ENCODE data around the gene TARP.
"Not testable (repeated sequence)": the region's sequence is repeated elsewhere in the genome, so short reads cannot be mapped to it uniquely, and the experiment has no call there.

Gene TARP

DNA sequence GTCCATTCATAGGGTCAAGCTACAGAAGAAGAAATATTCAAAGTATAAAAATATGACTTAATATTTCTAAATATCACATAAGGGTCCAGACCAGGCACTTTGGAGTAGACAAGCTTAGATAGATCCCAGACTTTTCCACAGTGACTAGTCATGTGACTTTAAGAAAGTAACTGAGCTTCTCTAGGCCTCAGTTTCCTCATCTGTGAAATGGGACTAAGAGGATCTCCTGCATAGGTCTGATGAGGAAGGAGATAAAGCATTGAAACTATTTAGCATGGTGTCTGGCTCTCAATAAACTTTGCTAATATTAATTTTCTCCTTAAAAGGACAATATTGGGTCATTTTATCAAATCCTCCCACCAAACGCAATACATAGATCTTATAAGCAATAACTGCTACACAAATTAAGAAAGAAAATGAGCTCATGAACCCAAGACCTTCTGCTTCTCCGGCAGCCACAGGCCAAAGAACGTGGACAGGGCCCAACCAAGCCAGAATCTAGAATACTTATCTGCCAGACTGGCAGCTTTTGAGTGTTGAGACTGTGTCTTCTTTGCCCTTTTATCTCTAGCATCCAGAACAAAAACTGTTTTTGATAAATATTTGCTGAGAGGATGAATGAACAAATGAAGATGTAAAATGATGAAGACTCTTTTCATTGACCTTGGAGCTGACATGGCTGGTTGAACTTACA is 1.6 kb upstream of the TARP start:
- Histone ChIP-seq H3K36me3 (ENCODE audit: control insufficient read depth, insufficient read depth, low read length) (no peaks in the 10 kb centered on the region), H3K9ac (ENCODE audit: low read length) (no peak overlapping the region), H3K9me3 (ENCODE audit: control insufficient read depth, low read length) (no peaks in the 10 kb centered on the region), H3K4me1 (ENCODE audit: control insufficient read depth, insufficient read depth, low read length) (no peaks in the 10 kb centered on the region), H3K27me3 (ENCODE audit: control insufficient read depth, insufficient read depth, low read length) (no peaks in the 10 kb centered on the region), H3K4me3 (ENCODE audit: low read length) (no peak overlapping the region)

DNA sequence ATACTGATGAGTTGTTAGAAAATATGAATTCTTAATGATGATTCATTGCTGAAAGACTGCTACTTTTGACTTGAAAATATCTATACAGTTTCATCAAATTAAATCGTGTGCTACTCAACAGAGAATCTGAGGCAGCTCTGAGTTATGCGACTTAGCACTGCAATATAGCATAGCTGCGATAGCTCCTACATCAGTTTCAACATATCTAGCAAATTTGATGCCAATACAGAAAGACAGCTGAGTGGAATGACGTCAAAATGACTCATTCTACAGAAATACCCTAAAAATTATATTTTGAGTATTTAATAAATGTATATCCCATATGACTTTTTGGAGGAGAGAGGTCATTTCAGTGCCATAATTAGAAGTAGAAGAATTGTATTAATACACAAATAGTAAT is 1.1 kb upstream of the TARP start:
- H3K36me3 ChIP-seq (ENCODE audit: control insufficient read depth, insufficient read depth, low read length) = no peaks in the 10 kb centered on the region
- no peaks in the 10 kb centered on the region for H3K27me3 ChIP-seq (ENCODE audit: control insufficient read depth, insufficient read depth, low read length)
- H3K4me1 ChIP-seq (ENCODE audit: control insufficient read depth, insufficient read depth, low read length) = no peaks in the 10 kb centered on the region
- no peak overlapping the region for H3K9ac ChIP-seq (ENCODE audit: low read length)
- H3K4me3 ChIP-seq (ENCODE audit: low read length) = no peak overlapping the region
- no peaks in the 10 kb centered on the region for H3K9me3 ChIP-seq (ENCODE audit: control insufficient read depth, low read length)

DNA sequence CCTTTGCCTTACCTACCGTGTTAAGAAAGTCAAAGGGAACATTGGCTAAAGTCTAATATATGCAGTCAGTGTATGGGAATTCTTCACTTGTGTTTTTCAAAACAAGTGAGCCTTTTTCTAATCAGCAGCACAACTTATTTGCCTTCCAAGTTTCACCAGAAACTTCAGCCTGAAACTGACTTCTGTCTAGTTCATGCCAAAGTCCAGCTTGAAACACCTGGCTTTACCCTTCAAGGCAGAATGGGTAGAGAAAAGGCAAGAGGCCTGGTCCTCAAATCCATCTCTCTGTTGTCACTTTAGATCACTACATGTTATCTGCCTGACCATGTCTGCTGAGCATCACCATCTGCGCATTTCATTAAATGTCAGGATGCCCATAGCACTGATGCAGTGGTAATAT is 3.0 kb downstream of the TARP start:
- H3K9ac ChIP-seq (ENCODE audit: low read length); H3K4me1 ChIP-seq (ENCODE audit: control insufficient read depth, insufficient read depth, low read length); H3K4me3 ChIP-seq (ENCODE audit: low read length); H3K36me3 ChIP-seq (ENCODE audit: control insufficient read depth, insufficient read depth, low read length); H3K9me3 ChIP-seq (ENCODE audit: control insufficient read depth, low read length); H3K27me3 ChIP-seq (ENCODE audit: control insufficient read depth, insufficient read depth, low read length): not testable (repeated sequence)

DNA sequence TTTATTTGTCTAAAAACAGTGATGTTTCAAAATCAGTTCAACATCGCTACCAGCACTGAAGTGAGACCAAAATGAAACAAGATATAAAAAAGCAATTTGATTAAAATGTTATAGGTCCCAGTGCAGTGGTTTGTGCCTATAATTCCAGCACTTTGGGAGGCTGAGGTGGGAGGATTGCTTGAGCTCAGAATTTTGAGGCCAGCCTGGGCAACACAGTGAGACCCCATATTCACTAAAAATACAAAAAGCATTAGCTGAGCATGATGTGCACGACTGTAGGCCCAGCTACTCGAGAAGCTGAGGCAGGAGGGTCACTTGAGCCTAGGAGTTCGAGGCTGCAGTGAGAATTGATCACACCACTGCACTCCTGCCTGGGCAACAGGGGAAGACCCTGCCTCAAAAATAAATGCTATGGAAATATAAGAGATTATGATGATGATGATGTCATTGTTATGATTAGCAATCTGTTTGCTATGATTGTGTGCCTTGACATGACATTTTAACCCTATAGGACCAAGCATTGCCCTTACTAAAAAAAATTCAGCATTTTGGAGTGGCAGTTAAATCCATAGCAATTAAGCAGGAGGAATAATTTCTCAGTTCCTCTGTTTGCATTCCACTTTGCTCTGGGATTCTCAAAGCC is 3.6 kb downstream of the TARP start:
- not testable (repeated sequence) for H3K27me3 ChIP-seq (ENCODE audit: control insufficient read depth, insufficient read depth, low read length); H3K4me3 ChIP-seq (ENCODE audit: low read length); H3K4me1 ChIP-seq (ENCODE audit: control insufficient read depth, insufficient read depth, low read length); H3K9me3 ChIP-seq (ENCODE audit: control insufficient read depth, low read length); H3K9ac ChIP-seq (ENCODE audit: low read length); H3K36me3 ChIP-seq (ENCODE audit: control insufficient read depth, insufficient read depth, low read length)

DNA sequence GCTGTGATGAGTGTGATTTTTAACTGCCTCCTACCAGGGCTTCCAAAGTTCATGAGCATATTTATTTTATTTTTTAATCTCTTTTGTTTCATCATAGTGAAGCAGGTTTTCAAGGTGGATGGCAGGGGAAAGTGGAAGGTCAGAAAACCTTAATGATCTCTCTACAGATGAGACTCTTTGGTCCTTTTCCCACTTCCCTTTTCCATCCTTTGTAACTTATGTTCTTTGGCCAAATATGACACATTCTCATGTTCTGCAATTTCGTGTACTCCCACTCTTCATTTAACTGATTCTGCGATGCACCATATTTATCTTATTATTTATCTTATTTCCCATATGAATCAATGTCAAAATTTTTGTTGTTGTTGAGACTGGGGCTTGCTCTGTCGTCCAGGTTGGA is 7.5 kb downstream of the TARP start:
- not testable (repeated sequence) for H3K9me3 ChIP-seq (ENCODE audit: control insufficient read depth, low read length); H3K4me1 ChIP-seq (ENCODE audit: control insufficient read depth, insufficient read depth, low read length); H3K9ac ChIP-seq (ENCODE audit: low read length); H3K36me3 ChIP-seq (ENCODE audit: control insufficient read depth, insufficient read depth, low read length); H3K4me3 ChIP-seq (ENCODE audit: low read length); H3K27me3 ChIP-seq (ENCODE audit: control insufficient read depth, insufficient read depth, low read length)

DNA sequence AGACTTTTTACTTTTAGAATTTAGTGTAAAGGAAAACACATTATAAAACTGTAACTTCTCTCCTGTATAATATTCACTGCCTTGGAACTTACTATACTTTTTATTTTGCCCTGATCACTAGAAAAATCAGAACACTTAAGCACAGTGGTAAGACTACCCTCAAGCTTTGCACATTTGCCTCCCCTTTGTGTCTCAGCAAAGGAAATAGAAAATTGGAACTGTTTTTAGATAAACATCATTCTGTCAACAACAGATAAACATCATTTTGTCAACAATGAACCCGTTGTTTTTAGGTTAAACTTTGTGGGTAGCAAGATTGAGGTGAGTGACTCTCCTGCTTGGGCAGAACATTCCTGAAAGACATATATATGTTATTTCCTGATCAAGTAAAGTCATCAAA is 8.8 kb downstream of the TARP start:
- H3K9me3 ChIP-seq (ENCODE audit: control insufficient read depth, low read length); H3K36me3 ChIP-seq (ENCODE audit: control insufficient read depth, insufficient read depth, low read length); H3K9ac ChIP-seq (ENCODE audit: low read length); H3K27me3 ChIP-seq (ENCODE audit: control insufficient read depth, insufficient read depth, low read length); H3K4me3 ChIP-seq (ENCODE audit: low read length); H3K4me1 ChIP-seq (ENCODE audit: control insufficient read depth, insufficient read depth, low read length): not testable (repeated sequence)

DNA sequence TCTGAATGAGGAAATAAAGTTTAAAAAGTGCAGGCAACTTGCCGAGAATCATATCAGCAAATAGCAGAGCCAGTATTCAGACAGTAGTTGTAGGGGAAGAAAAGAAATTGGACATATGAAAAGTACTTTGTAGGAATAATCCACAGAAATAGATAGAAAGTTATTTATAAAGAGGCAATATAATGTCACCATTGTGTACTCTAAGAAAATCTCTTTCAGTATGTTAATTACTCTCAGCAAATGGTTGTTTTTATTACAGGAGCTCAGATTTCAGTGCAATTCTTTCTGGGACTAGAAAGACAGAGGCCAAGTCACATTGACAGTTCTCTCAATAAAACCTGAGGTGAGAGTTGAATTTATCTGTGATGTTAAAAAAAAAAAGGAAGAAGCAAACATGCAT is 10.2 kb downstream of the TARP start:
- H3K27me3 ChIP-seq (ENCODE audit: control insufficient read depth, insufficient read depth, low read length); H3K4me1 ChIP-seq (ENCODE audit: control insufficient read depth, insufficient read depth, low read length); H3K9me3 ChIP-seq (ENCODE audit: control insufficient read depth, low read length); H3K36me3 ChIP-seq (ENCODE audit: control insufficient read depth, insufficient read depth, low read length); H3K4me3 ChIP-seq (ENCODE audit: low read length); H3K9ac ChIP-seq (ENCODE audit: low read length): not testable (repeated sequence)

DNA sequence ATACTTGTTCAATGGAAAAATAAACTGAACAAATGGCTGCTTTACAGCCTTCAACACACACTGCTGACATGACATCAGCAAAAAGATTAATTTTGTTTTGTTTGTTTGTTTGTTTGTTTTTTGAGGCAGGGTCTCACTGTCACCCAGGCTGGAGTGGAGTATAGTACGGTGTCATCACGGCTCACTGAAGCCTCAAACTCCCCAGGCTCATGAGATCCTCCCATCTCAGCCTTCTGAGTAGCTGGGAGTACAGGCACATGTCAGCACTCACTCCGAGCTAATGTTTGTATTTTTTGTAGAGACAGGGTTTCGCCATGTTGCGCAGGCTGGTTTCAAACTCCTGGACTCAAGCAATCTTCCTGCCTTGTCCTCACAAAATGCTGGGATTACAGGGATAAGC is 10.9 kb downstream of the TARP start:
- H3K36me3 ChIP-seq (ENCODE audit: control insufficient read depth, insufficient read depth, low read length) = no peaks in the 10 kb centered on the region
- no peaks in the 10 kb centered on the region for H3K9me3 ChIP-seq (ENCODE audit: control insufficient read depth, low read length)
- no peaks in the 10 kb centered on the region for H3K27me3 ChIP-seq (ENCODE audit: control insufficient read depth, insufficient read depth, low read length)
- no peak overlapping the region for H3K4me3 ChIP-seq (ENCODE audit: low read length)
- H3K9ac ChIP-seq (ENCODE audit: low read length) = no peak overlapping the region
- no peaks in the 10 kb centered on the region for H3K4me1 ChIP-seq (ENCODE audit: control insufficient read depth, insufficient read depth, low read length)

DNA sequence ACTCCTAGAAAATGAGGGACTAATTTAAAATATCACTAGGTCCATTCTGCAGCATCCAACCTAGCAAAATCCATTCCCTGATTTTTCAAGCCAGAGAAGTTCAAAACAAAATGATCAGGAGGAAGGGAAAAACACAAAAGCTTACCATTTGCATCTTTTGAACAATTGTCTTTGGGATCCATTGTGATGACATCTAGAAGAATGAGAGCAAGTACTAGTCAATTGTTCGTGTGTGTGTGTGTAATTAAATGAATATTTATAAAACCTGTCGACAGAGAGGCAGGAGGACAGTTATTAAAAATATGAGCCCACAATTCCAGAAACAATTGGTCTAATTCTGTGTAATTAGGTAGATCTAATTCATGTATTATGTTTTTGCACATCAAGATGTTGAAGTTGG is 11.4 kb downstream of the TARP start:
- not testable (repeated sequence) for H3K4me1 ChIP-seq (ENCODE audit: control insufficient read depth, insufficient read depth, low read length); H3K36me3 ChIP-seq (ENCODE audit: control insufficient read depth, insufficient read depth, low read length); H3K4me3 ChIP-seq (ENCODE audit: low read length); H3K9me3 ChIP-seq (ENCODE audit: control insufficient read depth, low read length); H3K27me3 ChIP-seq (ENCODE audit: control insufficient read depth, insufficient read depth, low read length); H3K9ac ChIP-seq (ENCODE audit: low read length)

DNA sequence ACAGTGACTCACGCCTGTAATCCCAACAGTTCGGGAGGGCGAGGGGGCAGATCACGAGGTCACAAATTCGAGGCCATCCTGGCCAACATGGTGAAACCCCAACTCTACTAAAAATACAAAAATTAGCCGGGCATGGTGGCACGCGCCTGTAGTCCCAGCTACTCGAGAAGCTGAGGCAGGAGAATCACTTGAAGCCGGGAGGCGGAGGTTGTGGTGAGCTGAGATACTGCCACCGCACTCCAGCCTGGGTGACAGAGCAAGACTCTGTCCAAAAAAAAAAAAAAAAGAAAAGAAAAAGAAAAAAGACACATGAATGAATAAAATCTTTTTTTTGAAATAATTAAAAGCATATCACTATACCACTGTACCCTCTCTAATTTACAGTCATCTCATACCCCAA is 11.8 kb downstream of the TARP start:
- H3K27me3 ChIP-seq (ENCODE audit: control insufficient read depth, insufficient read depth, low read length); H3K9ac ChIP-seq (ENCODE audit: low read length); H3K9me3 ChIP-seq (ENCODE audit: control insufficient read depth, low read length); H3K4me3 ChIP-seq (ENCODE audit: low read length); H3K36me3 ChIP-seq (ENCODE audit: control insufficient read depth, insufficient read depth, low read length); H3K4me1 ChIP-seq (ENCODE audit: control insufficient read depth, insufficient read depth, low read length): not testable (repeated sequence)

DNA sequence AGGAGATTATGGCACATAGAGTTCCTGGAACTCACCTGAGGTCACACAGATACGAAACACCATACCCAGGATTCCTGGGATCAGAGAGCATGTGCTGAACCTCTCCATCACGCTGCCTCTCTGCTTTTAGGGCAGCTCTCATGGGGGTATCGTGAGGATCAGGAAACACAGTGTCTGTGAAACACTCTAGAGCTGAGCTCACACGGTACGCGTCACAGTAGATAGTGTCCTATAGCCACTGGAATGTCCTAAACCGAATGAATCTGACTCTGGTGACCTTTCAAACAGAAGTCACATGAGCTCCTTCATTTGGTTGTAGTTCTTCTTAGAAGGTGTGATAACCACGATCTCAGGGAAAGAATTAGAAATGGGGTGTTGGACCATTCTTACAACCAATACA is 14.3 kb downstream of the TARP start:
- not testable (repeated sequence) for H3K36me3 ChIP-seq (ENCODE audit: control insufficient read depth, insufficient read depth, low read length); H3K4me3 ChIP-seq (ENCODE audit: low read length); H3K9me3 ChIP-seq (ENCODE audit: control insufficient read depth, low read length); H3K9ac ChIP-seq (ENCODE audit: low read length); H3K27me3 ChIP-seq (ENCODE audit: control insufficient read depth, insufficient read depth, low read length); H3K4me1 ChIP-seq (ENCODE audit: control insufficient read depth, insufficient read depth, low read length)

DNA sequence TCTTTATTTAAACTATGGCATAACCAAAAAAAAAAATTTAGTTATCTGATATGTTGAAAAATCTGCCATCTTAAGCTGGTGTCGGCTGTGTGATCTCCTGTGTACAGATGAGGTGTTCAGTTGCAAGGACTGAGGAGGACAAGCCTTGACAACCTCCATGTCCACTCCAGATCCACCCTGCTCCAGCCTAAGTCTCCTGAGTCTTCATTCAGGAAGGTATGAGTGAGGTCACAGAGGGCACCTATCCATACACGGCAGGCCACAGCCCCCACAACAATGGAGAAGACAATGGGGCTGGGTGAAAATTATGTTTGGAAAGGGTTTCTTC is 16.1 kb downstream of the TARP start:
- H3K27me3 ChIP-seq (ENCODE audit: control insufficient read depth, insufficient read depth, low read length) = no peaks in the 10 kb centered on the region
- H3K36me3 ChIP-seq (ENCODE audit: control insufficient read depth, insufficient read depth, low read length) = no peaks in the 10 kb centered on the region
- H3K9me3 ChIP-seq (ENCODE audit: control insufficient read depth, low read length) = no peaks in the 10 kb centered on the region
- H3K4me1 ChIP-seq (ENCODE audit: control insufficient read depth, insufficient read depth, low read length) = no peaks in the 10 kb centered on the region
- H3K4me3 ChIP-seq (ENCODE audit: low read length) = no peak overlapping the region
- no peak overlapping the region for H3K9ac ChIP-seq (ENCODE audit: low read length)

DNA sequence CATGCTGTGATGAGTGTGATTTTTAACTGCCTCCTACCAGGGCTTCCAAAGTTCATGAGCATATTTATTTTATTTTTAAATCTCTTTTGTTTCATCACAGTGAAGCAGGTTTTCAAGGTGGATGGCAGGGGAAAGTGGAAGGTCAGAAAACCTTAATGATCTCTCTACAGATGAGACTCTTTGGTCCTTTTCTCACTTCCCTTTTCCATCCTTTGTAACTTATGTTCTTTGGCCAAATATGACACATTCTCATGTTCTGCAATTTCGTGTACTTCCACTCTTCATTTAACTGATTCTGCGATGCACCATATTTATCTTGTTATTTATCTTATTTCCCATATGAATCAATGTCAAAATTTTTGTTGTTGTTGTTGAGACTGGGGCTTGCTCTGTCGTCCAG is 23.6 kb downstream of the TARP start:
- not testable (repeated sequence) for H3K9ac ChIP-seq (ENCODE audit: low read length); H3K36me3 ChIP-seq (ENCODE audit: control insufficient read depth, insufficient read depth, low read length); H3K9me3 ChIP-seq (ENCODE audit: control insufficient read depth, low read length); H3K27me3 ChIP-seq (ENCODE audit: control insufficient read depth, insufficient read depth, low read length); H3K4me3 ChIP-seq (ENCODE audit: low read length); H3K4me1 ChIP-seq (ENCODE audit: control insufficient read depth, insufficient read depth, low read length)

Data from mucosa of stomach (tissue), 1 donor.